Naive B cell (primary cell): Measurements from ENCODE around the gene AJM1. TPM values are rescaled to one million over a fixed set of nuclear protein-coding genes. Genes with fewer than 3 reads are reported as not detected.
A peak's percentile ranks its signal among the peaks of the same experiment; 100 is the strongest.
"Not testable (repeated sequence)": the region's sequence is repeated elsewhere in the genome, so short reads cannot be mapped to it uniquely, and the experiment has no call there.

ENCODE experiments used
- ATAC-seq, 2 donors: fragments of 150-1000 bp; cut with Tn5 transposase; 2 replicates each; pipeline ENCODE4 v1.10.0; 2021; ENCODE audit warnings: low read depth in 2 of 2, mild to moderate bottlenecking in 2 of 2, moderate library complexity in 2 of 2
- DNase-seq: peaks from one replicate; pipeline ENCODE4 v3.0.0; 2022
- H3K27ac Mint-ChIP-seq, 6 donors: one replicate each; pipeline ENCODE4 v1.8.0; 2020 to 2022; ENCODE audit warnings: mild to moderate bottlenecking in 6 of 6, mixed read lengths in 6 of 6, moderate library complexity in 5 of 6, inconsistent platforms in 2 of 6
- H3K27me3 Mint-ChIP-seq, 3 donors: one replicate each; pipeline ENCODE4 v1.8.0; 2021 to 2022; ENCODE audit warnings: mixed read lengths in 3 of 3, mild to moderate bottlenecking in 1 of 3
- H3K36me3 Mint-ChIP-seq, 2 donors: one replicate each; pipeline ENCODE4 v1.8.0; 2020 to 2022; ENCODE audit warnings: mixed read lengths in 2 of 2, inconsistent platforms in 1 of 2, mild to moderate bottlenecking in 1 of 2
- H3K4me1 Mint-ChIP-seq, 3 donors: one replicate each; pipeline ENCODE4 v1.8.0; 2020 to 2022; ENCODE audit warnings: mixed read lengths in 3 of 3, inconsistent platforms in 1 of 3, mild to moderate bottlenecking in 1 of 3, moderate library complexity in 1 of 3
- H3K4me3 Mint-ChIP-seq, 8 donors: one replicate each; pipeline ENCODE4 v1.8.0; 2020 to 2022; ENCODE audit warnings: mild to moderate bottlenecking in 8 of 8, mixed read lengths in 8 of 8, moderate library complexity in 8 of 8, inconsistent platforms in 2 of 8
- H3K9me3 Mint-ChIP-seq, 7 donors: one replicate each; pipeline ENCODE4 v1.8.0; 2020 to 2022; ENCODE audit warnings: mixed read lengths in 7 of 7, mild to moderate bottlenecking in 5 of 7, inconsistent platforms in 2 of 7, moderate library complexity in 1 of 7
- polyA plus RNA-seq, 6 donors: library from polyadenylated mRNA; unstranded; fragments of 300-500 nt; fragmentation: Illumina TruSeq; gene quantifications; one replicate each; pipeline ENCODE4 v1.2.3, GENCODE V29; 2021; ENCODE audit warnings: low read depth in 6 of 6

Gene AJM1
- polyA plus RNA-seq, 6 donors from 2014 or later = 0.08 TPM; not detected in 5

GRCh38 chr9:136881691-136882108 is 39.4 kb downstream of the AJM1 start:
- no peak for DNase-seq
- H3K36me3 Mint-ChIP-seq = no peaks in the 10 kb centered on the region

GRCh38 chr9:136882109-136882946 is 40.0 kb downstream of the AJM1 start:
- Mint-ChIP-seq H3K27me3 (no peaks in the 10 kb centered on the region), H3K4me3 (peak overlapping the region; percentile 35 to 80 (median 74))

More at GRCh38 chr9:136881691-136882108, 39.4 kb downstream of the AJM1 start:
- no peaks in the 10 kb centered on the region for H3K9me3 Mint-ChIP-seq
- no peaks in the 10 kb centered on the region for H3K27me3 Mint-ChIP-seq
- peak overlapping the region in 7 of 8 donors; percentile 35 to 80 (median 75) for H3K4me3 Mint-ChIP-seq
- peaks cover 9 to 28% (median 15%) of the 10 kb centered on the region in 3 donors for H3K4me1 Mint-ChIP-seq
- no peak for ATAC-seq
- peak overlapping the region in 1 of 6 donors; percentile 83 for H3K27ac Mint-ChIP-seq

GRCh38 chr9:136882947-136883283 is 40.6 kb downstream of the AJM1 start:
- ATAC-seq, DNase-seq, H3K9me3 Mint-ChIP-seq, H3K27me3 Mint-ChIP-seq, H3K36me3 Mint-ChIP-seq: not testable (repeated sequence)
- H3K4me3 Mint-ChIP-seq = peak overlapping the region; percentile 15 to 80 (median 74)
- peak overlapping the region in 5 of 6 donors; percentile 57 to 87 (median 70) for H3K27ac Mint-ChIP-seq
- peaks cover 18 to 36% (median 21%) of the 10 kb centered on the region in 3 donors for H3K4me1 Mint-ChIP-seq

More at GRCh38 chr9:136882109-136882946, 40.0 kb downstream of the AJM1 start:
- Mint-ChIP-seq H3K4me1 (peaks cover 14 to 32% (median 20%) of the 10 kb centered on the region in 3 donors), H3K9me3 (no peaks in the 10 kb centered on the region), H3K36me3 (no peaks in the 10 kb centered on the region), H3K27ac (peak overlapping the region in 5 of 6 donors; percentile 57 to 87 (median 70))
- DNase-seq = peak; percentile 52
- ATAC-seq = peak; percentile 24 to 37

GRCh38 chr9:136883670-136884069 is 41.4 kb downstream of the AJM1 start:
- H3K27me3 Mint-ChIP-seq, H3K9me3 Mint-ChIP-seq, ATAC-seq, DNase-seq, H3K36me3 Mint-ChIP-seq: not testable (repeated sequence)
- peak overlapping the region in 1 of 6 donors; percentile 54 for H3K27ac Mint-ChIP-seq
- H3K4me1 Mint-ChIP-seq = peaks cover 20 to 42% (median 29%) of the 10 kb centered on the region in 3 donors
- H3K4me3 Mint-ChIP-seq = peak overlapping the region in 5 of 8 donors; percentile 29 to 78 (median 69)

GRCh38 chr9:136885950-136886578 is 43.8 kb downstream of the AJM1 start, which contains the start of gene TRAF2:
TRAF2 (plus strand) TSS chr9:136886516; CDS start chr9:136898741, 12,225 bp downstream.
- H3K27ac Mint-ChIP-seq = peak within 1 kb of the TSS; percentile 64 to 93 (median 86)
- ATAC-seq (peak; percentile 91 to 92), DNase-seq (peak; percentile 97)
- no peaks in the 10 kb centered on the region for H3K27me3 Mint-ChIP-seq
- peaks cover 20 to 46% (median 29%) of the 10 kb centered on the region in 3 donors for H3K4me1 Mint-ChIP-seq
- H3K4me3 Mint-ChIP-seq = peak within 1 kb of the TSS; percentile 80 to 91 (median 88)
- no peaks in the 10 kb centered on the region for H3K9me3 Mint-ChIP-seq
- H3K36me3 Mint-ChIP-seq = no peaks in the 10 kb centered on the region

- peak; percentile 37 for DNase-seq
- peaks cover 17 to 47% (median 22%) of the 10 kb centered on the region in 3 donors for H3K4me1 Mint-ChIP-seq
- peak; percentile 52 to 54 for ATAC-seq
Measured at GRCh38 chr9:136886610-136887597, 44.6 kb downstream of the AJM1 start.

GRCh38 chr9:136888454-136888853 is 46.2 kb downstream of the AJM1 start:
- no peaks in the 10 kb centered on the region for H3K27me3 Mint-ChIP-seq
- peak overlapping the region in 1 of 8 donors; percentile 88 for H3K4me3 Mint-ChIP-seq
- no peak overlapping the region for H3K27ac Mint-ChIP-seq
- H3K36me3 Mint-ChIP-seq = no peaks in the 10 kb centered on the region
- H3K9me3 Mint-ChIP-seq = no peaks in the 10 kb centered on the region
- no peak for DNase-seq
- peaks cover 14 to 42% (median 22%) of the 10 kb centered on the region in 3 donors for H3K4me1 Mint-ChIP-seq
- ATAC-seq = no peak

More at GRCh38 chr9:136886610-136887597, 44.6 kb downstream of the AJM1 start:
- Mint-ChIP-seq H3K36me3 (no peaks in the 10 kb centered on the region), H3K4me3 (peak overlapping the region; percentile 80 to 91 (median 88)), H3K27me3 (no peaks in the 10 kb centered on the region), H3K27ac (peak overlapping the region; percentile 64 to 93 (median 86)), H3K9me3 (no peaks in the 10 kb centered on the region)

GRCh38 chr9:136889858-136890257 is 47.6 kb downstream of the AJM1 start:
- peak overlapping the region in 3 of 8 donors; percentile 33 to 50 (median 35) for H3K4me3 Mint-ChIP-seq
- peaks cover 22 to 51% (median 31%) of the 10 kb centered on the region in 3 donors for H3K4me1 Mint-ChIP-seq
- H3K36me3 Mint-ChIP-seq = peaks cover 0 to 5% of the 10 kb centered on the region in 2 donors
- peak overlapping the region in 1 of 6 donors; percentile 85 for H3K27ac Mint-ChIP-seq
- no peaks in the 10 kb centered on the region for H3K9me3 Mint-ChIP-seq
- H3K27me3 Mint-ChIP-seq = no peaks in the 10 kb centered on the region
- ATAC-seq = no peak
- DNase-seq = no peak

- H3K9me3 Mint-ChIP-seq = no peaks in the 10 kb centered on the region
- H3K27me3 Mint-ChIP-seq = no peaks in the 10 kb centered on the region
- no peak overlapping the region for H3K27ac Mint-ChIP-seq
- H3K36me3 Mint-ChIP-seq = peaks cover 0 to 5% of the 10 kb centered on the region in 2 donors
- peaks cover 26 to 50% (median 36%) of the 10 kb centered on the region in 3 donors for H3K4me1 Mint-ChIP-seq
- no peak for ATAC-seq
- no peak for DNase-seq
- H3K4me3 Mint-ChIP-seq = no peak overlapping the region
Measured at GRCh38 chr9:136890661-136891060, 48.4 kb downstream of the AJM1 start.

Other genes with a start within 250 kb of the AJM1 start
- gene EGFL7, start 179.6 kb upstream of the AJM1 start, polyA plus RNA-seq = under 1 TPM in 2 of 6 donors, not detected in 4; 0.33 TPM
- gene AGPAT2, start 155.0 kb upstream of the AJM1 start, polyA plus RNA-seq = 10 to 100 TPM; 36.1 to 59.9 (median 48.0) TPM
- 10 to 100 TPM in 4 of 6 donors, 1 to 10 TPM in 1, under 1 TPM in 1; 0.91 to 71.6 (median 15.1) TPM for gene DIPK1B, start 129.9 kb upstream of the AJM1 start, polyA plus RNA-seq
- gene LCN10, start 99.5 kb upstream of the AJM1 start, polyA plus RNA-seq = 10 to 100 TPM; 46.1 to 86.0 (median 65.3) TPM
- not detected for gene LCN6, start 94.0 kb upstream of the AJM1 start, polyA plus RNA-seq
- 10 to 100 TPM in 2 of 6 donors, under 1 TPM in 3, not detected in 1; 0.39 to 69.1 (median 0.73) TPM for gene LCN8, start 84.2 kb upstream of the AJM1 start, polyA plus RNA-seq
- gene LCN15, start 78.0 kb upstream of the AJM1 start, polyA plus RNA-seq = under 1 TPM in 1 of 6 donors, not detected in 5; 0.09 TPM
- 10 to 100 TPM; 29.3 to 47.7 (median 35.7) TPM for gene TMEM141, start 51.1 kb upstream of the AJM1 start, polyA plus RNA-seq
- gene CCDC183, start 46.1 kb upstream of the AJM1 start, polyA plus RNA-seq = 1 to 10 TPM in 1 of 6 donors, under 1 TPM in 1, not detected in 4; 0.24 to 1.7 TPM
- 10 to 100 TPM in 3 of 6 donors, 1 to 10 TPM in 3; 3.8 to 16.8 (median 9.7) TPM for gene RABL6, start 34.5 kb upstream of the AJM1 start, polyA plus RNA-seq
- 10 to 100 TPM; 48.0 to 67.7 (median 49.6) TPM for gene PHPT1, start 6.9 kb downstream of the AJM1 start, polyA plus RNA-seq
- not detected for gene MAMDC4, start 9.9 kb downstream of the AJM1 start, polyA plus RNA-seq
- 100 to 1,000 TPM; 267 to 324 (median 299) TPM for gene EDF1, start 23.8 kb downstream of the AJM1 start, polyA plus RNA-seq
- gene TRAF2, start 44.0 kb downstream of the AJM1 start, polyA plus RNA-seq = 10 to 100 TPM; 13.2 to 29.9 (median 18.4) TPM
- gene FBXW5, start 102.3 kb downstream of the AJM1 start, polyA plus RNA-seq = 100 to 1,000 TPM in 1 of 6 donors, 10 to 100 TPM in 5; 48.2 to 105 (median 55.1) TPM
- gene C8G, start 102.8 kb downstream of the AJM1 start, polyA plus RNA-seq = not detected
- not detected for gene LCN12, start 109.8 kb downstream of the AJM1 start, polyA plus RNA-seq
- 1 to 10 TPM in 1 of 6 donors, under 1 TPM in 1, not detected in 4; 0.41 to 1.4 TPM for gene PTGDS, start 135.0 kb downstream of the AJM1 start, polyA plus RNA-seq
- gene LCNL1, start 140.5 kb downstream of the AJM1 start, polyA plus RNA-seq = not detected
- gene PAXX, start 149.9 kb downstream of the AJM1 start, polyA plus RNA-seq = 10 to 100 TPM; 31.7 to 39.8 (median 35.6) TPM
- 1 to 10 TPM in 3 of 6 donors, under 1 TPM in 2, not detected in 1; 0.82 to 2.7 (median 1.1) TPM for gene CLIC3, start 154.1 kb downstream of the AJM1 start, polyA plus RNA-seq
- 1 to 10 TPM in 3 of 6 donors, under 1 TPM in 2, not detected in 1; 0.63 to 3.9 (median 1.3) TPM for gene ABCA2, start 185.8 kb downstream of the AJM1 start, polyA plus RNA-seq
- gene FUT7, start 189.6 kb downstream of the AJM1 start, polyA plus RNA-seq = 1 to 10 TPM in 5 of 6 donors, under 1 TPM in 1; 0.93 to 7.4 (median 2.9) TPM
- under 1 TPM in 1 of 6 donors, not detected in 5; 0.68 TPM for gene NPDC1, start 203.7 kb downstream of the AJM1 start, polyA plus RNA-seq
- gene ENTPD2, start 211.6 kb downstream of the AJM1 start, polyA plus RNA-seq = not detected
- under 1 TPM in 1 of 6 donors, not detected in 5; 0.05 TPM for gene SAPCD2, start 228.1 kb downstream of the AJM1 start, polyA plus RNA-seq
- 1 to 10 TPM; 1.7 to 6.1 (median 3.5) TPM for gene UAP1L1, start 235.0 kb downstream of the AJM1 start, polyA plus RNA-seq
- 10 to 100 TPM; 19.6 to 30.4 (median 24.3) TPM for gene MAN1B1, start 244.5 kb downstream of the AJM1 start, polyA plus RNA-seq